Activated T-helper 1 cell treated with anti-CD3 and anti-CD28 coated beads, Interleukin-12 subunit alpha, Interleukin-12 subunit beta, Interleukin-2, Interleukin-4 antibody, amounts not matched to agents 30 ng/mL and 10 ng/mL and 1 ng/mL, durations not matched to agents 14 hours and 24 hours and 36 hours (primary cell): ENCODE results near the gene CFD. TPM values are rescaled to one million over a fixed set of nuclear protein-coding genes. Genes with fewer than 3 reads are reported as not detected.
"Not testable (repeated sequence)": the region's sequence is repeated elsewhere in the genome, so short reads cannot be mapped to it uniquely, and the experiment has no call there.

Experiments used
- DNase-seq: peaks from one replicate; pipeline ENCODE4 v3.0.0; 2021; ENCODE audit warnings: low spot score
- H3K27ac Mint-ChIP-seq: one replicate; pipeline ENCODE4 v1.8.0; 2021; ENCODE audit warnings: mild to moderate bottlenecking, mixed read lengths
- H3K27me3 Mint-ChIP-seq: one replicate; pipeline ENCODE4 v1.8.0; 2022; ENCODE audit warnings: mild to moderate bottlenecking, moderate library complexity, mixed read lengths; ENCODE audit not compliant: insufficient read depth
- H3K36me3 Mint-ChIP-seq: one replicate; pipeline ENCODE4 v1.8.0; 2021; ENCODE audit warnings: low read depth, mixed read lengths
- H3K4me1 Mint-ChIP-seq: one replicate; pipeline ENCODE4 v1.8.0; 2021; ENCODE audit warnings: low read depth, mixed read lengths
- H3K4me3 Mint-ChIP-seq: one replicate; pipeline ENCODE4 v1.8.0; 2021; ENCODE audit warnings: mild to moderate bottlenecking, moderate library complexity, mixed read lengths
- H3K9me3 Mint-ChIP-seq: one replicate; pipeline ENCODE4 v1.8.0; 2021; ENCODE audit warnings: mixed read lengths
- intact Hi-C: fragments of 100-400 bp; cut with micrococcal nuclease; formaldehyde crosslinking; loops from one replicate; pipeline ENCODE4 v1.15.1; 2024
- total RNA-seq: library from RNA; stranded (reverse); gene quantifications from 2 replicates; pipeline ENCODE4 v1.2.3, GENCODE V29; 2022

CFD gene
- total RNA-seq, 1 donor from 2014 or later, result 0.91 TPM

- no peak overlapping the region for H3K27ac Mint-ChIP-seq
- H3K4me3 Mint-ChIP-seq, result no peak overlapping the region
- H3K27me3 Mint-ChIP-seq, result peaks cover 4% of the 10 kb centered on the region
- H3K4me1 Mint-ChIP-seq, result no peaks in the 10 kb centered on the region
- no peaks in the 10 kb centered on the region for H3K36me3 Mint-ChIP-seq
- no peaks in the 10 kb centered on the region for H3K9me3 Mint-ChIP-seq
- DNase-seq, result no peak
- intact Hi-C loops, result no loop called here
Measured at GRCh38 chr19:835210-835810, 24.2 kb upstream of the CFD start.

GRCh38 chr19:840519-841206 lies 18.8 kb upstream of the CFD start, which contains the start of gene PRTN3:
Gene PRTN3, plus strand, starts transcription at chr19:840999. Its CDS starts 10 bp downstream, at chr19:841009.
- Mint-ChIP-seq H3K4me3 (no peak within 1 kb of the TSS), H3K36me3 (no peaks in the 10 kb centered on the region), H3K27me3 (peaks cover 13% of the 10 kb centered on the region), H3K4me1 (no peaks in the 10 kb centered on the region), H3K9me3 (no peaks in the 10 kb centered on the region), H3K27ac (peak within 1 kb of the TSS; percentile 1)
- no peak for DNase-seq
- intact Hi-C loops, result no loop called here

GRCh38 chr19:842802-843179 lies 16.7 kb upstream of the CFD start:
- H3K4me3 Mint-ChIP-seq, H3K4me1 Mint-ChIP-seq, H3K27ac Mint-ChIP-seq, H3K36me3 Mint-ChIP-seq, intact Hi-C loops, DNase-seq, H3K9me3 Mint-ChIP-seq: not testable (repeated sequence)
- H3K27me3 Mint-ChIP-seq, result peaks cover 13% of the 10 kb centered on the region

GRCh38 chr19:843180-843835 lies 16.2 kb upstream of the CFD start:
- no peak for DNase-seq
- no peaks in the 10 kb centered on the region for H3K4me1 Mint-ChIP-seq
- no peaks in the 10 kb centered on the region for H3K9me3 Mint-ChIP-seq
- no peak overlapping the region for H3K4me3 Mint-ChIP-seq
- H3K36me3 Mint-ChIP-seq, result no peaks in the 10 kb centered on the region
- H3K27me3 Mint-ChIP-seq, result peaks cover 13% of the 10 kb centered on the region
- intact Hi-C loops, result no loop called here
- no peak overlapping the region for H3K27ac Mint-ChIP-seq

- H3K9me3 Mint-ChIP-seq, result no peaks in the 10 kb centered on the region
- H3K27me3 Mint-ChIP-seq, result peaks cover 14% of the 10 kb centered on the region
- no peak for DNase-seq
- intact Hi-C loops, result no loop called here
- H3K27ac Mint-ChIP-seq, result no peak overlapping the region
- no peaks in the 10 kb centered on the region for H3K4me1 Mint-ChIP-seq
- H3K4me3 Mint-ChIP-seq, result no peak overlapping the region
- H3K36me3 Mint-ChIP-seq, result no peaks in the 10 kb centered on the region
Measured at GRCh38 chr19:843836-844545, 15.5 kb upstream of the CFD start.

GRCh38 chr19:844546-844971 lies 14.9 kb upstream of the CFD start:
- no peak overlapping the region for H3K27ac Mint-ChIP-seq

GRCh38 chr19:845707-846521 lies 13.6 kb upstream of the CFD start:
- H3K9me3 Mint-ChIP-seq, result no peaks in the 10 kb centered on the region
- H3K4me3 Mint-ChIP-seq, result no peak overlapping the region
- intact Hi-C loops, result no loop called here
- H3K27me3 Mint-ChIP-seq, result peaks cover 12% of the 10 kb centered on the region
- H3K36me3 Mint-ChIP-seq, result no peaks in the 10 kb centered on the region
- H3K27ac Mint-ChIP-seq, result no peak overlapping the region
- no peak for DNase-seq
- H3K4me1 Mint-ChIP-seq, result no peaks in the 10 kb centered on the region

More at GRCh38 chr19:844546-844971, 14.9 kb upstream of the CFD start:
- no peaks in the 10 kb centered on the region for H3K36me3 Mint-ChIP-seq
- DNase-seq, result no peak
- intact Hi-C loops, result no loop called here
- H3K9me3 Mint-ChIP-seq, result no peaks in the 10 kb centered on the region
- peaks cover 12% of the 10 kb centered on the region for H3K27me3 Mint-ChIP-seq
- no peaks in the 10 kb centered on the region for H3K4me1 Mint-ChIP-seq
- no peak overlapping the region for H3K4me3 Mint-ChIP-seq

GRCh38 chr19:848386-848921 lies 11.0 kb upstream of the CFD start:
- Mint-ChIP-seq H3K27ac (no peak overlapping the region), H3K27me3 (peaks cover 10% of the 10 kb centered on the region), H3K9me3 (no peaks in the 10 kb centered on the region), H3K4me3 (no peak overlapping the region), H3K36me3 (no peaks in the 10 kb centered on the region), H3K4me1 (no peaks in the 10 kb centered on the region)
- DNase-seq, result no peak
- intact Hi-C loops, result no loop called here

- H3K27me3 Mint-ChIP-seq, result peaks cover 10% of the 10 kb centered on the region
- H3K36me3 Mint-ChIP-seq, DNase-seq, H3K27ac Mint-ChIP-seq, H3K4me1 Mint-ChIP-seq, intact Hi-C loops, H3K4me3 Mint-ChIP-seq, H3K9me3 Mint-ChIP-seq: not testable (repeated sequence)
Measured at GRCh38 chr19:849195-849594, 10.3 kb upstream of the CFD start.

- Mint-ChIP-seq H3K27ac (no peak overlapping the region), H3K36me3 (no peaks in the 10 kb centered on the region), H3K4me1 (no peaks in the 10 kb centered on the region), H3K9me3 (no peaks in the 10 kb centered on the region), H3K4me3 (no peak overlapping the region), H3K27me3 (peaks cover 3% of the 10 kb centered on the region)
- intact Hi-C loops, result no loop called here
- no peak for DNase-seq
Measured at GRCh38 chr19:850221-850978, 9.1 kb upstream of the CFD start.

GRCh38 chr19:850979-851335 lies 8.5 kb upstream of the CFD start:
- H3K27me3 Mint-ChIP-seq, result peaks cover 3% of the 10 kb centered on the region
- DNase-seq, result no peak
- H3K27ac Mint-ChIP-seq, result no peak overlapping the region
- intact Hi-C loops, result no loop called here
- no peak overlapping the region for H3K4me3 Mint-ChIP-seq
- no peaks in the 10 kb centered on the region for H3K36me3 Mint-ChIP-seq
- H3K4me1 Mint-ChIP-seq, result no peaks in the 10 kb centered on the region
- H3K9me3 Mint-ChIP-seq, result no peaks in the 10 kb centered on the region
